Measurements from ENCODE around the gene C9orf40. TPM values are rescaled to one million over a fixed set of nuclear protein-coding genes. Genes with fewer than 3 reads are reported as not detected.

Gene C9orf40
- total RNA-seq, 1 donor from 2014 or later = 5.1 TPM

- no peak for TF ChIP-seq CTCF (IDR thresholded peaks at IDR 0.05; ENCODE audit: insufficient read depth, low read length, poor library complexity, severe bottlenecking)
- no peak for DNase-seq (ENCODE audit: low read depth)
- H3K36me3 ChIP-seq (ENCODE audit: control insufficient read depth, insufficient read depth, low read length) = no peaks in the 10 kb centered on the region
- no peaks in the 10 kb centered on the region for H3K27me3 ChIP-seq (ENCODE audit: control insufficient read depth, insufficient read depth, low read length)
- H3K4me3 ChIP-seq (ENCODE audit: low read depth, low read length) = no peak overlapping the region
Measured at GRCh38 chr9:74949859-74950855, 2.6 kb downstream of the C9orf40 start.

- no peak for DNase-seq (ENCODE audit: low read depth)
- H3K4me3 ChIP-seq (ENCODE audit: low read depth, low read length) = no peak overlapping the region
- H3K27me3 ChIP-seq (ENCODE audit: control insufficient read depth, insufficient read depth, low read length) = no peaks in the 10 kb centered on the region
- H3K36me3 ChIP-seq (ENCODE audit: control insufficient read depth, insufficient read depth, low read length) = no peaks in the 10 kb centered on the region
- no peak for TF ChIP-seq CTCF (IDR thresholded peaks at IDR 0.05; ENCODE audit: insufficient read depth, low read length, poor library complexity, severe bottlenecking)
Measured at GRCh38 chr9:74948937-74949336, 3.8 kb downstream of the C9orf40 start.

- DNase-seq (ENCODE audit: low read depth) = no peak
- H3K4me3 ChIP-seq (ENCODE audit: low read depth, low read length) = no peak overlapping the region
- no peaks in the 10 kb centered on the region for H3K36me3 ChIP-seq (ENCODE audit: control insufficient read depth, insufficient read depth, low read length)
- no peaks in the 10 kb centered on the region for H3K27me3 ChIP-seq (ENCODE audit: control insufficient read depth, insufficient read depth, low read length)
- TF ChIP-seq CTCF (IDR thresholded peaks at IDR 0.05; ENCODE audit: insufficient read depth, low read length, poor library complexity, severe bottlenecking) = no peak
Measured at GRCh38 chr9:74946686-74947085, 6.0 kb downstream of the C9orf40 start.

GRCh38 chr9:74942801-74943200 is 9.9 kb downstream of the C9orf40 start:
- no peak for DNase-seq (ENCODE audit: low read depth)
- Histone ChIP-seq H3K4me3 (ENCODE audit: low read depth, low read length) (no peak overlapping the region), H3K27me3 (ENCODE audit: control insufficient read depth, insufficient read depth, low read length) (no peaks in the 10 kb centered on the region), H3K36me3 (ENCODE audit: control insufficient read depth, insufficient read depth, low read length) (no peaks in the 10 kb centered on the region)
- TF ChIP-seq CTCF (IDR thresholded peaks at IDR 0.05; ENCODE audit: insufficient read depth, low read length, poor library complexity, severe bottlenecking) = no peak

- DNase-seq (ENCODE audit: low read depth) = no peak
- Histone ChIP-seq H3K36me3 (ENCODE audit: control insufficient read depth, insufficient read depth, low read length) (no peaks in the 10 kb centered on the region), H3K27me3 (ENCODE audit: control insufficient read depth, insufficient read depth, low read length) (no peaks in the 10 kb centered on the region), H3K4me3 (ENCODE audit: low read depth, low read length) (no peak overlapping the region)
- peak; percentile 2 for TF ChIP-seq CTCF (IDR thresholded peaks at IDR 0.05; ENCODE audit: insufficient read depth, low read length, poor library complexity, severe bottlenecking)
Measured at GRCh38 chr9:74940600-74940999, 12.1 kb downstream of the C9orf40 start.
